A549 (cell line): ENCODE results near the gene ABLIM3.

Source experiments
- HDAC2 ChIP-seq: fragments of 200-600 bp; sonication (generic); IDR thresholded peaks from 2 replicates; pipeline ENCODE4 v1.6.1; 2016
- MYC ChIP-seq: IDR thresholded peaks from 2 replicates; pipeline ENCODE4 v1.6.1; 2012; ENCODE audit warnings: mild to moderate bottlenecking, inconsistent platforms, low read length, improper control_type of control experiment, borderline replicate concordance
- RAD21 ChIP-seq, 2 experiments: fragments of >200 bp in 1 of 2; sonication (Bioruptor Twin) in 1 of 2; formaldehyde crosslinking in 1 of 2; IDR thresholded peaks in 1 of 2; conservative IDR thresholded peaks in 1 of 2; 2 replicates in 1 of 2; 3 replicates in 1 of 2; pipeline ENCODE4 v1.6.1; 2012 to 2018; ENCODE audit warnings: inconsistent platforms in 1 of 2

- TF ChIP-seq MYC (no peak), RAD21 (conservative IDR thresholded peaks at IDR 0.05 in 1 of 2, IDR thresholded peaks at IDR 0.05 in 1 of 2) (no peak), HDAC2 (no peak)
Observed at GRCh38 chr5:149303210-149303609, 161.9 kb downstream of the ABLIM3 start.
